Tibial artery (tissue), 4 donors: ENCODE measurements around the gene MAML2.

ENCODE experiments used
- DNase-seq, 2 donors: peaks; one replicate each; pipeline ENCODE4 v3.0.0-alpha.2; 2019
- H3K27ac ChIP-seq, 2 donors: fragments of 200-600 bp; sonication (generic) in 1 of 2; 1 replicate in 1 of 2; 2 replicates in 1 of 2; pipeline ENCODE4 v1.5.1; 2018 to 2019; ENCODE audit warnings: mild to moderate bottlenecking in 1 of 2
- H3K27me3 ChIP-seq, 2 donors: fragments of 200-600 bp; sonication (generic) in 1 of 2; one replicate each; pipeline versions ENCODE4 v1.5.1 to v1.6.0; 2016 to 2019
- H3K36me3 ChIP-seq, 3 donors: fragments of 200-600 bp; sonication (generic) in 2 of 3; one replicate each; pipeline ENCODE4 v1.5.1; 2016 to 2019; ENCODE audit warnings: mild to moderate bottlenecking in 2 of 3
- H3K4me1 ChIP-seq, 4 donors: fragments of 200-600 bp; sonication (generic) in 2 of 4; 1 replicate in 3 of 4; 2 replicates in 1 of 4; pipeline ENCODE4 v1.5.1; 2016 to 2019
- H3K4me3 ChIP-seq, 2 donors: fragments of 200-600 bp; sonication (generic) in 1 of 2; 1 replicate in 1 of 2; 2 replicates in 1 of 2; pipeline ENCODE4 v1.5.1; 2018 to 2019; ENCODE audit warnings: mild to moderate bottlenecking in 2 of 2
- H3K9me3 ChIP-seq, 3 donors: fragments of 200-600 bp; sonication (generic) in 1 of 3; one replicate each; pipeline ENCODE4 v1.5.1; 2016 to 2019
- CTCF ChIP-seq, 2 experiments: fragments of 200-600 bp in 1 of 2; fragments of 450-650 bp in 1 of 2; IDR thresholded peaks; one replicate each; pipeline ENCODE4 v1.5.1; 2017 to 2019; ENCODE audit warnings: antibody characterized with exemption in 2 of 2, mild to moderate bottlenecking in 1 of 2, moderate library complexity in 1 of 2
- intact Hi-C: fragments of 100-400 bp; cut with DNase I; formaldehyde crosslinking; loops from one replicate; pipeline ENCODE4 v1.15.0; 2023; ENCODE audit warnings: low total_unique reads

Gene MAML2

GRCh38 chr11:96193745-96194443, 149.1 kb downstream of the MAML2 start:
- intact Hi-C loops, result no loop called here

GRCh38 chr11:96191752-96192151, 151.2 kb downstream of the MAML2 start:
- intact Hi-C loops, result no loop called here
- Histone ChIP-seq H3K9me3 (no peaks in the 10 kb centered on the region), H3K4me3 (no peak overlapping the region), H3K27ac (no peak overlapping the region), H3K27me3 (no peaks in the 10 kb centered on the region), H3K4me1 (peaks cover 0 to 58% (median 32%) of the 10 kb centered on the region in 4 donors), H3K36me3 (no peaks in the 10 kb centered on the region)
- TF ChIP-seq CTCF (IDR thresholded peaks at IDR 0.05), result no peak
- DNase-seq, result no peak

More at GRCh38 chr11:96193745-96194443, 149.1 kb downstream of the MAML2 start:
- H3K4me3 ChIP-seq, result no peak overlapping the region
- H3K27me3 ChIP-seq, result no peaks in the 10 kb centered on the region
- no peaks in the 10 kb centered on the region for H3K9me3 ChIP-seq
- H3K36me3 ChIP-seq, result no peaks in the 10 kb centered on the region
- no peak for TF ChIP-seq CTCF (IDR thresholded peaks at IDR 0.05)
- peaks cover 0 to 57% (median 24%) of the 10 kb centered on the region in 4 donors for H3K4me1 ChIP-seq
- H3K27ac ChIP-seq, result no peak overlapping the region
- DNase-seq, result no peak

- no peak for TF ChIP-seq CTCF (IDR thresholded peaks at IDR 0.05)
- Histone ChIP-seq H3K27ac (no peak overlapping the region), H3K4me1 (peaks cover 0 to 43% (median 20%) of the 10 kb centered on the region in 4 donors), H3K27me3 (no peaks in the 10 kb centered on the region), H3K4me3 (no peak overlapping the region), H3K9me3 (no peaks in the 10 kb centered on the region), H3K36me3 (no peaks in the 10 kb centered on the region)
- intact Hi-C loops, result no loop called here
- DNase-seq, result no peak
Measured at GRCh38 chr11:96189351-96189750, 153.6 kb downstream of the MAML2 start.

- TF ChIP-seq CTCF (IDR thresholded peaks at IDR 0.05), result no peak
- Histone ChIP-seq H3K4me3 (no peak overlapping the region), H3K4me1 (peaks cover 0 to 35% (median 16%) of the 10 kb centered on the region in 4 donors), H3K27me3 (no peaks in the 10 kb centered on the region), H3K27ac (peak overlapping the region; percentile 46 to 50), H3K9me3 (no peaks in the 10 kb centered on the region), H3K36me3 (no peaks in the 10 kb centered on the region)
- intact Hi-C loops, result no loop called here
- no peak for DNase-seq
Measured at GRCh38 chr11:96188243-96189006, 154.6 kb downstream of the MAML2 start.

GRCh38 chr11:96187822-96188221, 155.2 kb downstream of the MAML2 start:
- no peak for TF ChIP-seq CTCF (IDR thresholded peaks at IDR 0.05)
- H3K4me1 ChIP-seq, result peaks cover 0 to 35% (median 14%) of the 10 kb centered on the region in 4 donors
- no peaks in the 10 kb centered on the region for H3K27me3 ChIP-seq
- DNase-seq, result peak in 1 of 2 donors; percentile 45
- H3K36me3 ChIP-seq, result no peaks in the 10 kb centered on the region
- H3K9me3 ChIP-seq, result no peaks in the 10 kb centered on the region
- peak overlapping the region; percentile 46 to 50 for H3K27ac ChIP-seq
- intact Hi-C loops, result no loop called here
- H3K4me3 ChIP-seq, result no peak overlapping the region
